ENCODE results near the gene BCL7B. TPM values are rescaled to one million over a fixed set of nuclear protein-coding genes. Genes with fewer than 3 reads are reported as not detected.

Gene BCL7B
- total RNA-seq (10 to 100 TPM in 1 of 2 donors, 1 to 10 TPM in 1; 8.2 to 11.3 TPM), polyA plus RNA-seq (ENCODE audit: insufficient read length in 2 of 2) (10 to 100 TPM; 41.5 to 42.5 TPM)
- long read RNA-seq, donor 1, transcript BCL7B-201 (6 exons, 1,975 nt) = major isoform, 9 of 12 reads
- long read RNA-seq, donor 1, partial matches to known transcripts = 0 of 12 reads
- long read RNA-seq, donor 1, other reads (novel, unspliced or antisense) = 0 of 12 reads
- long read RNA-seq, donor 2, partial matches to known transcripts = 5 of 8 reads
- long read RNA-seq, donor 2, other reads (novel, unspliced or antisense) = 0 of 8 reads
- long read RNA-seq, donor 3, transcript BCL7B-201 (6 exons, 1,975 nt) = major isoform, 5 of 7 reads
- long read RNA-seq, donor 3, partial matches to known transcripts = 0 of 7 reads
- long read RNA-seq, donor 3, other reads (novel, unspliced or antisense) = 0 of 7 reads
- long read RNA-seq, donor 4, transcript BCL7B-201 (6 exons, 1,975 nt) = major isoform, 16 of 18 reads
- long read RNA-seq, donor 4, partial matches to known transcripts = 0 of 18 reads
- long read RNA-seq, donor 4, other reads (novel, unspliced or antisense) = 0 of 18 reads

DNA sequence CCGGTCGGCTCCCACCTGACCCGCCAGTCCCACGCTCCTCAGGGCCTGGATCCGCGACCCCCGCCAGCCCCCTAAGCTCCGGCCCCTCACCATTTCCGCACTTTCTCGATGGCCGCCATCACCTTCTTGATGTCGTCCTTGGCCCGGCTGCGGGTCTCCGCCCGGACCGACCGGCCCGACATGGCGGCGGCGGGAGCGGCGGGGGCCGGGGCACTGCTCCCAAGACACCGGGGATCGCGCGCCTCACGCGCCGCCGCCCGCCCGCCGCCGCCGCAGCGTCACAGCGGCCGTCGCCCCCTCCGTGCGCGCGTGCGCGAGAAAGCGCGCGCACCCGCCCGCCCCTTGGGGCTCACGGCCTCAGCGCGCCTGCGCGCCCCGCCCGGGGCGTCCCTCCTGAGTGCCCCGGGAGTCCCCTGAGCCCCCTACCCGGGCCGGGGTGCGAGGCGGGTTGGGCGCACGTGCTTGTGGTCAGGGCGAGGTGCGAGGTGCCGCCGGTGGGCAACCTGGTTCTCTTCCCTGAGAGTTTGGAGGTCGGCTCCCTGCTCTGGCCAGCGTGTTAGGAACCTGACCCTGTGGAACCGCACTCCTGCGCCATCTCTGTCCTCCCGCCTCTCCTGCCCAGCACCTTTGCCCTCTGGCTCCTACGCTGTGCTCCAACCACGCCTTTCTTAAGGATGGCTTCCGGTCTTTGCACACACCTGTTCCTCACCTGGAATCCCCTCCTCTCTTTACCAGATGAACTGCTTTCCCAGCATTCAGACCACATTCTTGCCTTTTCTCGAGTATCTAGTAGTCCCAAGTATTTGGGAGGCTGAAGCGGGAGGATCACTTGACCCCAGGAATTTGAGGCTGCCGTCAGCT, at the start of gene BCL7B:
TSS of gene BCL7B (minus strand) at position 294 of the 861 bp plus-strand sequence. CDS start at position 182, 112 bp downstream.
- H3K36me3 ChIP-seq (ENCODE audit: control insufficient read depth, insufficient read depth, low read length) = peaks cover 24% of the 10 kb centered on the region
- peaks cover 20% of the 10 kb centered on the region for H3K4me1 ChIP-seq (ENCODE audit: control insufficient read depth, insufficient read depth, low read length)
- 6% methylated on average over 83 of the region's 83 CpGs for WGBS (ENCODE audit: insufficient coverage)
- peak within 1 kb of the TSS; percentile 72 for H3K4me3 ChIP-seq (ENCODE audit: low read depth, low read length)
- H3K27ac ChIP-seq (ENCODE audit: low read depth, low read length) = peak within 1 kb of the TSS; percentile 91
- no peaks in the 10 kb centered on the region for H3K9me3 ChIP-seq (ENCODE audit: control insufficient read depth, insufficient read depth, low read length)
- no peaks in the 10 kb centered on the region for H3K27me3 ChIP-seq (ENCODE audit: control insufficient read depth, insufficient read depth, low read length)
- peak; percentile 24 to 92 (median 59) for DNase-seq (ENCODE audit: low read depth in 4 of 6, low spot score in 6 of 6)

- peaks cover 9% of the 10 kb centered on the region for H3K4me1 ChIP-seq (ENCODE audit: control insufficient read depth, insufficient read depth, low read length)
- H3K27ac ChIP-seq (ENCODE audit: low read depth, low read length) = no peak overlapping the region
- 82% methylated on average over 20 of the region's 23 CpGs for WGBS (ENCODE audit: insufficient coverage)
- H3K4me3 ChIP-seq (ENCODE audit: low read depth, low read length) = no peak overlapping the region
- peaks cover 3% of the 10 kb centered on the region for H3K27me3 ChIP-seq (ENCODE audit: control insufficient read depth, insufficient read depth, low read length)
- no peak for DNase-seq (ENCODE audit: low read depth in 4 of 6, low spot score in 6 of 6)
- no peaks in the 10 kb centered on the region for H3K36me3 ChIP-seq (ENCODE audit: control insufficient read depth, insufficient read depth, low read length)
- H3K9me3 ChIP-seq (ENCODE audit: control insufficient read depth, insufficient read depth, low read length) = no peaks in the 10 kb centered on the region
Observed at GRCh38 chr7:73605601-73606220, 48.2 kb upstream of the BCL7B start.

DNA sequence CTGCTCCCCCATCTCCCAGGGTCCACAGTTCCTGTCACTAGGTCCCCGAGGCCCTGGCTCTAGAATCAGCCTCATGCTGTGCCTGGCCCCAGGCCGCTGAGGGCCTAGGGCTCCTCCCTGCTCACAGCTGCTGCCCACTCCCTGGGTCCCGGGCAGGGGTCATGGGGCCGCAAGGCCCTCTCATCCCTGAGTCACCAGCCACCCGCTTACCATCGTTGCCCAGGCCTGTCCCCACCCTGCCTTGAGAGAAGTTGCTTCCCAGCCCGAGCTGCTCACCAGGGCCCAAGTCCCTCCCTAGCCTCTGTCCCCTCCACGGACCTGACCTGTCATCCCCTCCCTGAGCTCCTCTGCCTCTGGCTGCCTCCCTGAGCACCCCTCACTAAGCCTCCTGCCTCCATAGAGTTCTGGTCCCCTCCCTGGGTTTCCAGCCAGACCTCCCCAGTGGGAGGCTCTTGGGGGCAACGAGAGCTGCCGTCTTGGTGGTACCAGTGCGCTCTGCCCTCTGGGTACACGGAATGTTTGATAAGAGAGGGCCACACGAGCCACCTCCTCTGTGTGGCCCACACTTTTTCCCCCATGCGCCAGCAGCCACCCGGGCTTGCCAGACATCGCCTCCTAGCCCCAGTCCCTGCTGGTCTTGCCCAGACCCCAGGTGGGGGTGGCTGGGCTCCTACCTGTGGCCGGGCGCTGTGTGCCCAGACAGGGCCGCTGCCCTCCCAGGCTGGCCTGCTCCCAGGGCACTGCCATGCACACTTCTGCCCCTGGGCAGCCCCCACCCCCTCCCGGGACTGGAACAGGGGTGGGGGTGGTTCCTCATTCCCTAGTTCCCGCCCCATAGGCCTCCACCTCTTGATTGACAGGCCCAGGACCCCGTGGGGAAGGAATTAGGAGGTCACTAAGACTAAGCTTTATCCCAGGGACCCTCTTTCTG, 45.5 kb upstream of the BCL7B start:
- DNase-seq (ENCODE audit: low read depth in 4 of 6, low spot score in 6 of 6) = no peak
- no peaks in the 10 kb centered on the region for H3K36me3 ChIP-seq (ENCODE audit: control insufficient read depth, insufficient read depth, low read length)
- peaks cover 9% of the 10 kb centered on the region for H3K4me1 ChIP-seq (ENCODE audit: control insufficient read depth, insufficient read depth, low read length)
- H3K27ac ChIP-seq (ENCODE audit: low read depth, low read length) = no peak overlapping the region
- 69% methylated on average over 19 of the region's 22 CpGs for WGBS (ENCODE audit: insufficient coverage)
- no peaks in the 10 kb centered on the region for H3K9me3 ChIP-seq (ENCODE audit: control insufficient read depth, insufficient read depth, low read length)
- H3K27me3 ChIP-seq (ENCODE audit: control insufficient read depth, insufficient read depth, low read length) = peaks cover 3% of the 10 kb centered on the region
- no peak overlapping the region for H3K4me3 ChIP-seq (ENCODE audit: low read depth, low read length)

DNA sequence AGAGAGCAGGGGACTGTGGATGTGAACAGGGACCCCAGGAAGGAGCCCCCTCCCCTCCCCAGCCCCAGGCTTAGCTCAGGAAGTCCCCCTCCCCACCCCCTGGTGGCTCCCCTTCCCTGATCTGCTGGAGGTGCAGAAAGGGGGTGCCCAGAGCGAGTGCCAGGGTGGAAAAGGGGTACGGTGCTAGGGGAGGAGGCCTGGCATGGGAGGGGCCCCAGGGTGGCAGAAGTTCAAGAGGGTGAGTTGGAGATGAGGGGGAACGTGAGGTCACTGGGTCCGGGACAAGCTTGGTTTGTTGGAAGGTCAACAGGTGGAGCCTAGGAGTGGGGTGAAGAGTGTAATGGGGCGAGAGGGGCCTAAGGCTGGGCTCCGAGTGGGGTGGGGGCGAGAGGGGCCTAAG, 42.4 kb upstream of the BCL7B start:
- Histone ChIP-seq H3K9me3 (ENCODE audit: control insufficient read depth, insufficient read depth, low read length) (no peaks in the 10 kb centered on the region), H3K36me3 (ENCODE audit: control insufficient read depth, insufficient read depth, low read length) (no peaks in the 10 kb centered on the region), H3K4me3 (ENCODE audit: low read depth, low read length) (no peak overlapping the region), H3K27ac (ENCODE audit: low read depth, low read length) (no peak overlapping the region), H3K4me1 (ENCODE audit: control insufficient read depth, insufficient read depth, low read length) (no peaks in the 10 kb centered on the region), H3K27me3 (ENCODE audit: control insufficient read depth, insufficient read depth, low read length) (peaks cover 4% of the 10 kb centered on the region)
- no peak for DNase-seq (ENCODE audit: low read depth in 4 of 6, low spot score in 6 of 6)
- WGBS (ENCODE audit: insufficient coverage) = 76% methylated on average over 6 of the region's 7 CpGs

GRCh38 chr7:73599151-73599882, 41.8 kb upstream of the BCL7B start:
- H3K4me3 ChIP-seq (ENCODE audit: low read depth, low read length) = no peak overlapping the region
- no peaks in the 10 kb centered on the region for H3K36me3 ChIP-seq (ENCODE audit: control insufficient read depth, insufficient read depth, low read length)
- no peaks in the 10 kb centered on the region for H3K9me3 ChIP-seq (ENCODE audit: control insufficient read depth, insufficient read depth, low read length)
- WGBS (ENCODE audit: insufficient coverage) = 80% methylated on average over 11 of the region's 13 CpGs
- H3K4me1 ChIP-seq (ENCODE audit: control insufficient read depth, insufficient read depth, low read length) = no peaks in the 10 kb centered on the region
- H3K27me3 ChIP-seq (ENCODE audit: control insufficient read depth, insufficient read depth, low read length) = peaks cover 4% of the 10 kb centered on the region
- H3K27ac ChIP-seq (ENCODE audit: low read depth, low read length) = no peak overlapping the region
- DNase-seq (ENCODE audit: low read depth in 4 of 6, low spot score in 6 of 6) = no peak

GRCh38 chr7:73597978-73598782, 40.7 kb upstream of the BCL7B start:
- Histone ChIP-seq H3K36me3 (ENCODE audit: control insufficient read depth, insufficient read depth, low read length) (no peaks in the 10 kb centered on the region), H3K27ac (ENCODE audit: low read depth, low read length) (no peak overlapping the region), H3K4me1 (ENCODE audit: control insufficient read depth, insufficient read depth, low read length) (no peaks in the 10 kb centered on the region), H3K27me3 (ENCODE audit: control insufficient read depth, insufficient read depth, low read length) (peaks cover 4% of the 10 kb centered on the region), H3K9me3 (ENCODE audit: control insufficient read depth, insufficient read depth, low read length) (no peaks in the 10 kb centered on the region), H3K4me3 (ENCODE audit: low read depth, low read length) (no peak overlapping the region)
- no peak for DNase-seq (ENCODE audit: low read depth in 4 of 6, low spot score in 6 of 6)
- 100% methylated on average over 2 of the region's 5 CpGs for WGBS (ENCODE audit: insufficient coverage)

- no peak for DNase-seq (ENCODE audit: low read depth in 4 of 6, low spot score in 6 of 6)
- Histone ChIP-seq H3K27me3 (ENCODE audit: control insufficient read depth, insufficient read depth, low read length) (peaks cover 4% of the 10 kb centered on the region), H3K36me3 (ENCODE audit: control insufficient read depth, insufficient read depth, low read length) (no peaks in the 10 kb centered on the region), H3K9me3 (ENCODE audit: control insufficient read depth, insufficient read depth, low read length) (no peaks in the 10 kb centered on the region), H3K4me1 (ENCODE audit: control insufficient read depth, insufficient read depth, low read length) (no peaks in the 10 kb centered on the region), H3K4me3 (ENCODE audit: low read depth, low read length) (no peak overlapping the region), H3K27ac (ENCODE audit: low read depth, low read length) (no peak overlapping the region)
- 61% methylated on average over 32 of the region's 37 CpGs for WGBS (ENCODE audit: insufficient coverage)
Observed at GRCh38 chr7:73596191-73597065, 38.9 kb upstream of the BCL7B start.
